GM12872 (cell line): ENCODE measurements around the gene LRRFIP1.

ENCODE experiments used
- CTCF ChIP-seq: IDR thresholded peaks from 3 replicates; pipeline ENCODE4 v1.5.1; 2011; ENCODE audit warnings: low read depth, mild to moderate bottlenecking, low read length, moderate library complexity; ENCODE audit not compliant: insufficient read depth

Gene LRRFIP1

GRCh38 chr2:237790353-237790752, 163.0 kb downstream of the LRRFIP1 start:
- TF ChIP-seq CTCF = no peak

- 0 out of 3 replicates have a peak, but pooled peaks have one; percentile 8 for TF ChIP-seq CTCF
Measured at GRCh38 chr2:237791977-237792727, 164.8 kb downstream of the LRRFIP1 start.

- TF ChIP-seq CTCF = no peak
Measured at GRCh38 chr2:237797253-237797652, 169.9 kb downstream of the LRRFIP1 start.

GRCh38 chr2:237798236-237799059, 171.1 kb downstream of the LRRFIP1 start, which contains the start of gene RBM44:
TSS of gene RBM44 (plus strand) at chr2:237798779. CDS start at chr2:237813610, 14,831 bp downstream.
- no peak for TF ChIP-seq CTCF

GRCh38 chr2:237799060-237799428, 171.7 kb downstream of the LRRFIP1 start:
- TF ChIP-seq CTCF = no peak

GRCh38 chr2:237801466-237801865, 174.1 kb downstream of the LRRFIP1 start:
- no peak for TF ChIP-seq CTCF

- TF ChIP-seq CTCF = no peak
Measured at GRCh38 chr2:237806334-237806733, 178.9 kb downstream of the LRRFIP1 start.
